WTC11 (cell line): ENCODE results near the gene CHTF8. TPM values are rescaled to one million over a fixed set of nuclear protein-coding genes. Genes with fewer than 3 reads are reported as not detected.

ENCODE experiments used
- AR ChIP-seq: fragments of 250-450 bp; sonication (Bioruptor Pico); IDR thresholded peaks from 2 replicates; pipeline ENCODE4 v1.9.0; 2021; ENCODE audit warnings: mild to moderate bottlenecking
- ARID4B ChIP-seq: sonication (generic); formaldehyde crosslinking; IDR thresholded peaks from 2 replicates; pipeline ENCODE4 v1.8.0; 2023; ENCODE audit warnings: missing genetic modification reagents, mild to moderate bottlenecking, borderline replicate concordance
- FOXP1 ChIP-seq: sonication (generic); formaldehyde crosslinking; IDR thresholded peaks from 2 replicates; pipeline ENCODE4 v1.8.0; 2022; ENCODE audit warnings: missing genetic modification reagents, mild to moderate bottlenecking, moderate library complexity, borderline replicate concordance
- GRHL2 ChIP-seq: fragments of 250-450 bp; sonication (Bioruptor Pico); IDR thresholded peaks from 2 replicates; pipeline ENCODE4 v1.8.0; 2022; ENCODE audit warnings: mild to moderate bottlenecking, moderate library complexity; ENCODE audit not compliant: insufficient replicate concordance, severe bottlenecking
- HMGA2 ChIP-seq: fragments of 250-450 bp; sonication (Bioruptor Pico); IDR thresholded peaks from 2 replicates; pipeline ENCODE4 v1.4.0; 2021; ENCODE audit warnings: mild to moderate bottlenecking, moderate library complexity
- JUN ChIP-seq: sonication (generic); formaldehyde crosslinking; IDR thresholded peaks from 2 replicates; pipeline ENCODE4 v1.8.0; 2023; ENCODE audit warnings: mild to moderate bottlenecking, missing genetic modification reagents
- MXD4 ChIP-seq: fragments of 250-450 bp; sonication (Bioruptor Pico); IDR thresholded peaks from 2 replicates; pipeline ENCODE4 v1.8.0; 2021; ENCODE audit warnings: mild to moderate bottlenecking, moderate library complexity, borderline replicate concordance
- PREB ChIP-seq: sonication (generic); formaldehyde crosslinking; IDR thresholded peaks from 2 replicates; pipeline ENCODE4 v1.8.1; 2022; ENCODE audit warnings: mild to moderate bottlenecking, missing genetic modification reagents, moderate library complexity, borderline replicate concordance
- SMAD3 ChIP-seq: sonication (generic); formaldehyde crosslinking; IDR thresholded peaks from 2 replicates; pipeline ENCODE4 v1.8.0; 2022; ENCODE audit warnings: missing genetic modification reagents, mild to moderate bottlenecking, borderline replicate concordance
- SP1 ChIP-seq: sonication (generic); formaldehyde crosslinking; conservative IDR thresholded peaks from 2 replicates; pipeline ENCODE4 v1.8.1; 2022; ENCODE audit warnings: missing genetic modification reagents
- ZMAT4 ChIP-seq: fragments of 250-450 bp; sonication (Bioruptor Pico); IDR thresholded peaks from 2 replicates; pipeline ENCODE4 v1.9.0; 2021; ENCODE audit warnings: mild to moderate bottlenecking
- ZNF317 ChIP-seq: sonication (generic); formaldehyde crosslinking; IDR thresholded peaks from 2 replicates; pipeline ENCODE4 v1.8.1; 2023; ENCODE audit warnings: low read depth, mild to moderate bottlenecking, moderate library complexity, missing genetic modification reagents, borderline replicate concordance
- total RNA-seq: library from RNA; stranded (reverse); gene quantifications from 3 replicates; pipeline ENCODE4 v1.2.3, GENCODE V29; 2021
- TF ChIP-seq, protein P1 (sequence below): fragments of 250-450 bp; sonication (Bioruptor Pico); IDR thresholded peaks from 2 replicates; pipeline ENCODE4 v1.9.0; 2021; ENCODE audit warnings: mild to moderate bottlenecking, borderline replicate concordance
- TF ChIP-seq, protein P2 (sequence below): sonication (generic); formaldehyde crosslinking; IDR thresholded peaks from 2 replicates; pipeline ENCODE4 v1.8.1; 2022; ENCODE audit warnings: low read depth, mild to moderate bottlenecking, moderate library complexity, missing genetic modification reagents, borderline replicate concordance
- TF ChIP-seq, protein P3 (sequence below): fragments of 250-450 bp; sonication (Bioruptor Pico); conservative IDR thresholded peaks from 2 replicates; pipeline ENCODE4 v1.9.0; 2021; ENCODE audit warnings: mild to moderate bottlenecking

Gene CHTF8
- total RNA-seq, 1 experiment from 2014 or later = 115 TPM

- TF ChIP-seq SMAD3 (CRISPR knock-in tag) (0 out of 2 replicates have a peak, but pooled peaks have one; percentile 17), SP1 (CRISPR knock-in tag) (peak; percentile 49; the same call in 1 of the 2 replicates), PREB (no peak), JUN (CRISPR knock-in tag) (no peak), HMGA2 (CRISPR knock-in tag) (no peak), ZMAT4 (CRISPR knock-in tag) (0 out of 2 replicates have a peak, but pooled peaks have one; percentile 21), ZNF317 (CRISPR knock-in tag) (0 out of 2 replicates have a peak, but pooled peaks have one; percentile 25), GRHL2 (CRISPR knock-in tag) (no peak), ARID4B (CRISPR knock-in tag) (no peak; the same call in 1 of the 2 replicates), MXD4 (CRISPR knock-in tag) (no peak), AR (no peak; the same call in 1 of the 2 replicates), FOXP1 (CRISPR knock-in tag) (peak; percentile 63; the same call in 1 of the 2 replicates)
- TF ChIP-seq, protein P1, sequence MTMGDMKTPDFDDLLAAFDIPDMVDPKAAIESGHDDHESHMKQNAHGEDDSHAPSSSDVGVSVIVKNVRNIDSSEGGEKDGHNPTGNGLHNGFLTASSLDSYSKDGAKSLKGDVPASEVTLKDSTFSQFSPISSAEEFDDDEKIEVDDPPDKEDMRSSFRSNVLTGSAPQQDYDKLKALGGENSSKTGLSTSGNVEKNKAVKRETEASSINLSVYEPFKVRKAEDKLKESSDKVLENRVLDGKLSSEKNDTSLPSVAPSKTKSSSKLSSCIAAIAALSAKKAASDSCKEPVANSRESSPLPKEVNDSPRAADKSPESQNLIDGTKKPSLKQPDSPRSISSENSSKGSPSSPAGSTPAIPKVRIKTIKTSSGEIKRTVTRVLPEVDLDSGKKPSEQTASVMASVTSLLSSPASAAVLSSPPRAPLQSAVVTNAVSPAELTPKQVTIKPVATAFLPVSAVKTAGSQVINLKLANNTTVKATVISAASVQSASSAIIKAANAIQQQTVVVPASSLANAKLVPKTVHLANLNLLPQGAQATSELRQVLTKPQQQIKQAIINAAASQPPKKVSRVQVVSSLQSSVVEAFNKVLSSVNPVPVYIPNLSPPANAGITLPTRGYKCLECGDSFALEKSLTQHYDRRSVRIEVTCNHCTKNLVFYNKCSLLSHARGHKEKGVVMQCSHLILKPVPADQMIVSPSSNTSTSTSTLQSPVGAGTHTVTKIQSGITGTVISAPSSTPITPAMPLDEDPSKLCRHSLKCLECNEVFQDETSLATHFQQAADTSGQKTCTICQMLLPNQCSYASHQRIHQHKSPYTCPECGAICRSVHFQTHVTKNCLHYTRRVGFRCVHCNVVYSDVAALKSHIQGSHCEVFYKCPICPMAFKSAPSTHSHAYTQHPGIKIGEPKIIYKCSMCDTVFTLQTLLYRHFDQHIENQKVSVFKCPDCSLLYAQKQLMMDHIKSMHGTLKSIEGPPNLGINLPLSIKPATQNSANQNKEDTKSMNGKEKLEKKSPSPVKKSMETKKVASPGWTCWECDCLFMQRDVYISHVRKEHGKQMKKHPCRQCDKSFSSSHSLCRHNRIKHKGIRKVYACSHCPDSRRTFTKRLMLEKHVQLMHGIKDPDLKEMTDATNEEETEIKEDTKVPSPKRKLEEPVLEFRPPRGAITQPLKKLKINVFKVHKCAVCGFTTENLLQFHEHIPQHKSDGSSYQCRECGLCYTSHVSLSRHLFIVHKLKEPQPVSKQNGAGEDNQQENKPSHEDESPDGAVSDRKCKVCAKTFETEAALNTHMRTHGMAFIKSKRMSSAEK (CRISPR knock-in tag) = no peak
- TF ChIP-seq, protein P2, sequence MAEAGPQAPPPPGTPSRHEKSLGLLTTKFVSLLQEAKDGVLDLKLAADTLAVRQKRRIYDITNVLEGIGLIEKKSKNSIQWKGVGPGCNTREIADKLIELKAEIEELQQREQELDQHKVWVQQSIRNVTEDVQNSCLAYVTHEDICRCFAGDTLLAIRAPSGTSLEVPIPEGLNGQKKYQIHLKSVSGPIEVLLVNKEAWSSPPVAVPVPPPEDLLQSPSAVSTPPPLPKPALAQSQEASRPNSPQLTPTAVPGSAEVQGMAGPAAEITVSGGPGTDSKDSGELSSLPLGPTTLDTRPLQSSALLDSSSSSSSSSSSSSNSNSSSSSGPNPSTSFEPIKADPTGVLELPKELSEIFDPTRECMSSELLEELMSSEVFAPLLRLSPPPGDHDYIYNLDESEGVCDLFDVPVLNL (CRISPR knock-in tag) = peak; percentile 52; the same call in 1 of the 2 replicates
- TF ChIP-seq, protein P3, sequence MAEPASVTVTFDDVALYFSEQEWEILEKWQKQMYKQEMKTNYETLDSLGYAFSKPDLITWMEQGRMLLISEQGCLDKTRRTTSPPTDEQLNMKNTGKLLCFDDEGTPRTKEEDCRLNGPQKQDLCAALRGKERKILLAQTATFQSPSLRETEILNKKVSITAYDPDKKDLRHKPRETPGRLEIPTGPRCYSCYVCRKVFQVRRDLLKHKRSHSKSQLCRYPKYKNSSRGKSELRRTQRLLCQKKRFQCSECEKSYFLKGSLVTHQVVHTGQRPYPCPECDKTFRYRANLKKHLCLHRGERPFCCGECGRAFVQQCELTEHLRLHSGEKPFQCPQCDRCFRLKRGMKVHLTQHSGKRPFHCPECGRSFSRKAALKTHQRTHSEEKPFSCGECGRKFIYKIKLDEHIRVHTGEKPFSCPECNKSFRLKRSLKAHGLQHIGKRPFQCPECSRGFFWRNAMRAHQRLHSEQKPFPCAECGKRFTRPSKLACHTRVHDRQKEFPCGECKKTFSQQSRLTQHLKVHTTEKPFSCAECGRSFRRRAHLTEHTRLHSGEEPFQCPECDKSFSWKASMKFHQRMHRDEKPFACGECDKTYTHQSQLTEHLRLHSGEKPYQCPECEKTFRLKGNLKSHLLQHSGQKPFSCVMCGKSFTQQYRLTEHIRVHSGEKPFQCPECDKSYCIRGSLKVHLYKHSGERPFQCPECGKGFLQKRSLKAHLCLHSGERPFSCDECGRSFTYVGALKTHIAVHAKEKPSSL (CRISPR knock-in tag) = 0 out of 2 replicates have a peak, but pooled peaks have one; percentile 14
Measured at GRCh38 chr16:69105501-69106361, 26.7 kb downstream of the CHTF8 start, which contains the start of gene HAS3 (continued).
